Breast epithelium (tissue), 4 donors: ENCODE results near the gene ASIC3. TPM values are rescaled to one million over a fixed set of nuclear protein-coding genes. Genes with fewer than 3 reads are reported as not detected.

Experiments used
- DNase-seq, 2 donors: peaks; one replicate each; pipeline ENCODE4 v3.0.0-alpha.2; 2019; ENCODE audit warnings: low spot score in 2 of 2
- H3K27ac ChIP-seq, 2 donors: fragments of 200-600 bp; sonication (generic) in 1 of 2; one replicate each; pipeline ENCODE4 v1.5.1; 2016 to 2019; ENCODE audit warnings: mild to moderate bottlenecking in 1 of 2
- H3K27me3 ChIP-seq, 2 donors: fragments of 200-600 bp; sonication (generic) in 1 of 2; one replicate each; pipeline versions ENCODE4 v1.5.1 to v1.6.0; 2017 to 2019; ENCODE audit warnings: control low read depth in 1 of 2, mild to moderate bottlenecking in 1 of 2
- H3K36me3 ChIP-seq: fragments of 200-600 bp; one replicate; pipeline ENCODE4 v1.5.1; 2019
- H3K4me1 ChIP-seq, 2 donors: fragments of 200-600 bp; sonication (generic); one replicate each; pipeline ENCODE4 v1.5.1; 2016 to 2019; ENCODE audit warnings: control low read depth in 1 of 2
- H3K4me3 ChIP-seq, 3 donors: fragments of 200-600 bp; sonication (generic); 1 replicate in 2 of 3; 2 replicates in 1 of 3; pipeline ENCODE4 v1.5.1; 2016 to 2019; ENCODE audit warnings: mild to moderate bottlenecking in 3 of 3, moderate library complexity in 2 of 3
- H3K9me3 ChIP-seq, 2 donors: fragments of 200-600 bp; sonication (generic) in 1 of 2; one replicate each; pipeline ENCODE4 v1.5.1; 2016 to 2019; ENCODE audit warnings: control low read depth in 1 of 2
- POLR2A ChIP-seq: fragments of 450-650 bp; IDR thresholded peaks from one replicate; pipeline ENCODE4 v1.6.1; 2016; ENCODE audit warnings: antibody characterized with exemption, mild to moderate bottlenecking, moderate library complexity
- POLR2AphosphoS5 ChIP-seq, 3 donors: sonication (generic); formaldehyde crosslinking; IDR thresholded peaks; one replicate each; pipeline ENCODE4 v1.6.1; 2017; ENCODE audit warnings: antibody characterized with exemption in 3 of 3
- intact Hi-C: fragments of 100-400 bp; cut with DNase I; formaldehyde crosslinking; loops from one replicate; pipeline ENCODE4 v1.15.1; 2023; ENCODE audit warnings: low total_unique reads
- total RNA-seq, 3 donors: library from RNA; depleted of rRNA; stranded (reverse); fragments of >200 nt; gene quantifications; one replicate each; pipeline ENCODE4 v1.1.0, GENCODE V29; 2016
- TF ChIP-seq, protein P1 (sequence below), 3 donors: fragments of 450-650 bp; IDR thresholded peaks; one replicate each; pipeline ENCODE4 v1.5.1; 2016 to 2017; ENCODE audit warnings: antibody characterized with exemption in 3 of 3, mild to moderate bottlenecking in 3 of 3, moderate library complexity in 3 of 3

The ASIC3 gene
- total RNA-seq, 3 donors from 2014 or later = 1.3 to 3.3 (median 2.3) TPM

DNA sequence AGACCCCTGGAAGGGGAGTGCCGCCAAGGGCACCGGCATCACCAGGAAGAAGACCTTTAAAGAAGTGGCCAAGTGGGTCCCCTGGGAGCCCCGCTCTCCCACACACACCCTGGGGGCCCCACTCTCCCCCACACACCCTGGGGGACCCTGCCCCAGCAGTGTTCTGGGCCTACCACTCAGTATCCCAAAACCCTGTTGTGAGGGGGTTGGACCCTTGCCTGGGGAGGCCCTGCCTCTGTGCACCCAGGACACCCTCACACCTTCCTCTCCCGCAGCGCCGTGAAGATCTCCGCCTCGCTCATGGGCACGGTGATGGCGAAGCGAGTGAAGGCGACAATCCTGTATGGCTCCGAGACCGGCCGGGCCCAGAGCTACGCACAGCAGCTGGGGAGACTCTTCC is 46.8 kb upstream of the ASIC3 start:
- H3K9me3 ChIP-seq = no peaks in the 10 kb centered on the region
- H3K4me3 ChIP-seq = no peak overlapping the region
- H3K4me1 ChIP-seq = no peaks in the 10 kb centered on the region
- intact Hi-C loops = no loop called here
- TF ChIP-seq, protein P1, sequence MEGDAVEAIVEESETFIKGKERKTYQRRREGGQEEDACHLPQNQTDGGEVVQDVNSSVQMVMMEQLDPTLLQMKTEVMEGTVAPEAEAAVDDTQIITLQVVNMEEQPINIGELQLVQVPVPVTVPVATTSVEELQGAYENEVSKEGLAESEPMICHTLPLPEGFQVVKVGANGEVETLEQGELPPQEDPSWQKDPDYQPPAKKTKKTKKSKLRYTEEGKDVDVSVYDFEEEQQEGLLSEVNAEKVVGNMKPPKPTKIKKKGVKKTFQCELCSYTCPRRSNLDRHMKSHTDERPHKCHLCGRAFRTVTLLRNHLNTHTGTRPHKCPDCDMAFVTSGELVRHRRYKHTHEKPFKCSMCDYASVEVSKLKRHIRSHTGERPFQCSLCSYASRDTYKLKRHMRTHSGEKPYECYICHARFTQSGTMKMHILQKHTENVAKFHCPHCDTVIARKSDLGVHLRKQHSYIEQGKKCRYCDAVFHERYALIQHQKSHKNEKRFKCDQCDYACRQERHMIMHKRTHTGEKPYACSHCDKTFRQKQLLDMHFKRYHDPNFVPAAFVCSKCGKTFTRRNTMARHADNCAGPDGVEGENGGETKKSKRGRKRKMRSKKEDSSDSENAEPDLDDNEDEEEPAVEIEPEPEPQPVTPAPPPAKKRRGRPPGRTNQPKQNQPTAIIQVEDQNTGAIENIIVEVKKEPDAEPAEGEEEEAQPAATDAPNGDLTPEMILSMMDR (IDR thresholded peaks at IDR 0.05) = no peak
- TF ChIP-seq POLR2A (no peak), POLR2AphosphoS5 (IDR thresholded peaks at IDR 0.05) (no peak)
- H3K27me3 ChIP-seq = peaks cover 0 to 12% of the 10 kb centered on the region in 2 donors
- no peak for DNase-seq
- H3K27ac ChIP-seq = no peak overlapping the region
- H3K36me3 ChIP-seq = no peaks in the 10 kb centered on the region

DNA sequence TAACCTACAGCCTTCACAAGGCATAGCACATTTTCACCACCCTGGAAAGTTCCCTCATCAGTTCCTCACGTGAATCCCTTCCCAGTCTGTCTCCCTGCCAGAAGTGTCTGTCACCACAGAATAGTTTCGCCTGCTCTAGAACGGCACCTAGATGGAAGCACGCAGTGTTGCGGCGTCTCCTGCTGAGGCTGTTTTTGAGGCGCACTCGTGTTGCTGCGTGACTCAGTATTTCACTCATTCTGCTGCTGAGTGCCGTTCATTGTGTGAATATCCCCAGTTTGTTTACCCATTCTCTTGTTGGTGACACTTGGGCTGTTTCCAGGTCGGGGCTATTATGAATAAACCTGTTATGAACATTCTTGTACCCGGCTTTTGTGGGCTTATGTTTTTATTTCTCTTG is 44.8 kb upstream of the ASIC3 start:
- Histone ChIP-seq H3K27ac (no peak overlapping the region), H3K4me1 (no peaks in the 10 kb centered on the region), H3K4me3 (no peak overlapping the region), H3K9me3 (no peaks in the 10 kb centered on the region), H3K36me3 (no peaks in the 10 kb centered on the region), H3K27me3 (peaks cover 0 to 2% of the 10 kb centered on the region in 2 donors)
- TF ChIP-seq, protein P1 (IDR thresholded peaks at IDR 0.05) = no peak
- no peak for TF ChIP-seq POLR2A
- TF ChIP-seq POLR2AphosphoS5 (IDR thresholded peaks at IDR 0.05) = no peak
- intact Hi-C loops = no loop called here
- no peak for DNase-seq

DNA sequence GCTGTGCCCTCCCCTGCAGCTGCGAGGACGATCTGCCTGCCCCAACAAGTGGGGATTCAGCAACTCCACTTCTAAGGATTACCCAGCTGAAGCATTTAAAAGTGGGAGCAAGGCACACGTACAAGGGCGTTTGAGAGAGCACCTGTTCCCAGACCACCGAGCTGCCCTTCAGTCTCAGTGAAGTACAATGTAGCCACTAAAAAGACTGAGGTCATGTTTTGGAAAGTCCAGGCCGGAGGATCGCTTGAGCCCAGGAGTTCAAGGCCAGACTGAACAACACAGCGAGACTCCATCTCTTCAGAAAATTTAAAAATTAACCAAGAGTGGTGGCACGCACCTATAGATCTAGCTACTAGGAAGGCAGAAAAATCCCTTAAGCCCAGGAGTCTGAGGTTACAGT is 42.8 kb upstream of the ASIC3 start:
- intact Hi-C loops = no loop called here
- no peaks in the 10 kb centered on the region for H3K36me3 ChIP-seq

DNA sequence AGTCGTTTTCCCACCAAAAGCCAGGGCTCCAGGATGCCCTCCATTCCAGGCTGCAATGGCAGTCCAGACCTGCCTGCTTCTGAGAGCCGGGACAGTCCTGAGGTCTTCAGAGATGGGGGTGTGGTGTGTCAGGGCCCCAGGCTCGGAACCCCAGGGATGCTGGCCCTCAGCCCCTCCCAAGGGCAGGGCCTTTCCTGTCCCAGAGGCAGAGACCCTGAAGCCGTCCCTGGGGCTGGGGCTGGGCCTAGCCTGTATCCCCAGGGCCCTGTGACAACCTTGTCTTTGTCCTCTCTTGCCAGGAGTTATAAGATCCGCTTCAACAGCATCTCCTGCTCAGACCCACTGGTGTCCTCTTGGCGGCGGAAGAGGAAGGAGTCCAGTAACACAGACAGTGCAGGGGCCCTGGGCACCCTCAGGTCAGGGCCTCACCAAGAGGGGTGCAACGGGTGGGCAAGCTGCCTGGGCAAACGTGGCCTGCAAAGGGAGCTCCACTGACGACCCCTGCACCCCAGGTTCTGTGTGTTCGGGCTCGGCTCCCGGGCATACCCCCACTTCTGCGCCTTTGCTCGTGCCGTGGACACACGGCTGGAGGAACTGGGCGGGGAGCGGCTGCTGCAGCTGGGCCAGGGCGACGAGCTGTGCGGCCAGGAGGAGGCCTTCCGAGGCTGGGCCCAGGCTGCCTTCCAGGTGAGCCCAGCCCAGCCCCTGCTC is 41.6 kb upstream of the ASIC3 start:
- H3K27me3 ChIP-seq = peaks cover 0 to 18% of the 10 kb centered on the region in 2 donors
- no peaks in the 10 kb centered on the region for H3K36me3 ChIP-seq
- DNase-seq = no peak
- no peak for TF ChIP-seq POLR2AphosphoS5 (IDR thresholded peaks at IDR 0.05)
- no peak overlapping the region for H3K27ac ChIP-seq
- no peaks in the 10 kb centered on the region for H3K4me1 ChIP-seq
- intact Hi-C loops = no loop called here
- no peak overlapping the region for H3K4me3 ChIP-seq
- no peaks in the 10 kb centered on the region for H3K9me3 ChIP-seq

More for the DNA sequence above, 42.8 kb upstream of the ASIC3 start:
- Histone ChIP-seq H3K4me1 (no peaks in the 10 kb centered on the region), H3K27ac (no peak overlapping the region), H3K9me3 (no peaks in the 10 kb centered on the region), H3K4me3 (no peak overlapping the region), H3K27me3 (peaks cover 0 to 18% of the 10 kb centered on the region in 2 donors)
- TF ChIP-seq, protein P1 (IDR thresholded peaks at IDR 0.05) = no peak
- TF ChIP-seq POLR2AphosphoS5 (IDR thresholded peaks at IDR 0.05) (no peak), POLR2A (no peak)
- DNase-seq = no peak

DNA sequence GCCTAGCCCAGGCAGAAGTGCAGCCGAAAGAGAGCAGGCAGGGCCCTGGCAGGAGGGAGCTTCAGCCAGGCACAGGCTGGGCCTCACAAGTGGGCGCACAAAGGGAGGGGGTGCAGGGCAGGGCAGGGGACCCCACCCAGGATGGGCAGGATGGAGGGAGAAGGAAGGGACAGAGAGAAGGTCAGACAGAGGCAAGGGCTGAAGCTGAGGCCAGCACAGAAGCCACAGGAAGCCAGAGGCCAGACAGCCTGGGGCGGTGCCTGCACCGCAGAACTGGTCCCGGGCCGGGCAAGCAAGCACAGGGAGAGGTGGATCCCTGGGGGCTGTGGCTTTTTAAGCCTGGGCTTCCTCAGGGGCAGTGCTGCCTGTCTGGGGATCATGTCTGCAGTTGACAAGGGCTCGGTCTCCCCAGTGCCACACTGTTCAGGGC is 40.8 kb upstream of the ASIC3 start:
- intact Hi-C loops = no loop called here

More for the DNA sequence above, 40.8 kb upstream of the ASIC3 start:
- TF ChIP-seq POLR2AphosphoS5 (IDR thresholded peaks at IDR 0.05) = no peak
- TF ChIP-seq, protein P1 (IDR thresholded peaks at IDR 0.05) = no peak
- no peak for TF ChIP-seq POLR2A
- Histone ChIP-seq H3K4me1 (no peaks in the 10 kb centered on the region), H3K36me3 (no peaks in the 10 kb centered on the region), H3K27ac (no peak overlapping the region), H3K9me3 (no peaks in the 10 kb centered on the region), H3K4me3 (no peak overlapping the region), H3K27me3 (peaks cover 0 to 25% of the 10 kb centered on the region in 2 donors)
- no peak for DNase-seq
